ENCODE measurements around the gene PEAR1. TPM values are rescaled to one million over a fixed set of nuclear protein-coding genes. Genes with fewer than 3 reads are reported as not detected.

Gene PEAR1
- total and polyA plus RNA-seq, 2 of the 8 experiments (the other 6 are each of a cell fraction or from before 2014, with no cell fraction given): 0.63 to 0.71 TPM

GRCh38 chr1:156947127-156947526 is 53.6 kb downstream of the PEAR1 start:
- Histone ChIP-seq H4K91ac (replicated peaks; ENCODE audit: insufficient read length, low read length) (no peak overlapping the region), H3K23me2 (ENCODE audit: low read depth, low read length) (no peaks in the 10 kb centered on the region), H3K9ac (replicated peaks in 1 of 4; ENCODE audit: extremely low read depth in 1 of 4, low read depth in 3 of 4, low read length in 3 of 4) (no peak overlapping the region), H3K4me3 (ENCODE audit: extremely low read depth in 1 of 4, insufficient read depth in 2 of 4, low read depth in 3 of 4, low read length in 4 of 4) (no peak overlapping the region), H2BK5ac (ENCODE audit: low read depth, low read length) (no peak overlapping the region), H4K20me1 (replicated peaks in 1 of 2; ENCODE audit: control insufficient read depth in 1 of 2, insufficient read depth in 2 of 2, low read length in 2 of 2) (peaks cover 10 to 12% of the 10 kb centered on the region in 2 experiments), H2BK12ac (ENCODE audit: low read depth, low read length) (no peak overlapping the region), H3K4me2 (ENCODE audit: insufficient read depth in 1 of 2, low read depth in 2 of 2, low read length in 2 of 2) (no peak overlapping the region), H3K4ac (replicated peaks; ENCODE audit: insufficient read length, low read depth, low read length) (no peak overlapping the region), H3K56ac (replicated peaks; ENCODE audit: insufficient read length, low read depth, low read length) (no peak overlapping the region), H4K8ac (ENCODE audit: extremely low read depth, insufficient read depth, low read length) (no peak overlapping the region; the same call in 1 of the 2 replicates), H2BK15ac (ENCODE audit: low read length) (no peak overlapping the region), H3K9me3 (ENCODE audit: insufficient read depth in 2 of 2, low read depth in 1 of 2, low read length in 1 of 2) (no peaks in the 10 kb centered on the region), H3K18ac (ENCODE audit: extremely low read depth, low read length) (no peak overlapping the region), H3K27ac (ENCODE audit: low read depth, low read length) (no peak overlapping the region), H3K79me1 (ENCODE audit: low read depth, low read length) (peaks cover 2% of the 10 kb centered on the region), H3K14ac (ENCODE audit: insufficient read length) (no peak overlapping the region), H2BK120ac (replicated peaks; ENCODE audit: low read depth, low read length) (no peak overlapping the region), H2AK5ac (ENCODE audit: low read depth, low read length) (no peak overlapping the region), H2BK20ac (ENCODE audit: low read length) (no peak overlapping the region), H3K36me3 (ENCODE audit: control insufficient read depth in 2 of 4, insufficient read depth in 4 of 4, low read length in 3 of 4) (peaks cover 28 to 80% (median 49%) of the 10 kb centered on the region in 4 experiments), H3K79me2 (ENCODE audit: control insufficient read depth in 1 of 2, insufficient read depth in 2 of 2, low read length in 2 of 2) (no peaks in the 10 kb centered on the region), H3K23ac (ENCODE audit: insufficient read length) (no peak overlapping the region), H4K5ac (ENCODE audit: insufficient read length, low read depth, low read length) (no peak overlapping the region), H2AFZ (ENCODE audit: low read length) (no peak overlapping the region), H3K27me3 (replicated peaks in 1 of 4; ENCODE audit: control insufficient read depth in 3 of 4, extremely low read depth in 1 of 4, insufficient read depth in 3 of 4, low read length in 3 of 4) (no peaks in the 10 kb centered on the region), H3K4me1 (replicated peaks in 1 of 4; ENCODE audit: control insufficient read depth in 3 of 4, insufficient read depth in 4 of 4, low read length in 3 of 4) (no peaks in the 10 kb centered on the region)
- 97% methylated on average over 9 of the region's 9 CpGs; no CpG with 5 or more reads in 1 of the 2 experiments for WGBS, 2 experiments (ENCODE audit: extremely low coverage in 1 of 2, insufficient coverage in 1 of 2, insufficient read length in 1 of 2, insufficient replicate concordance in 2 of 2, low coverage in 1 of 2, low lambda C conversion rate in 2 of 2, missing lambda C conversion rate in 1 of 2)
- ChIA-PET POLR2A (ENCODE audit: partially characterized antibody) (interaction anchor here (1.2 kb wide), 1 partner anchor 14 kb away, joined by 3 read pairs; no protein-coding TSS in a partner anchor), CTCF (ENCODE audit: partially characterized antibody) (interaction anchor here (0.8 to 4.1 kb wide), 11 partner anchors 9 to 127 kb away, joined by 3 to 25 read pairs (median 4); no protein-coding TSS in a partner anchor)
- DNase-seq (ENCODE audit: low read depth in 1 of 2, low spot score in 2 of 2) (no peak), FAIRE-seq (no peak)
- no peak for TF ChIP-seq RFX5 (IDR thresholded peaks at IDR 0.05; ENCODE audit: borderline replicate concordance, low read depth, low read length)
- TF ChIP-seq KDM5A (IDR thresholded peaks at IDR 0.05; ENCODE audit: low read length): no peak
- TF ChIP-seq PHF8 (conservative IDR thresholded peaks at IDR 0.05; ENCODE audit: low read depth, low read length): no peak
- TF ChIP-seq ZNF274 (IDR thresholded peaks at IDR 0.05; ENCODE audit: borderline replicate concordance, extremely low read depth, low read length): no peak
- TF ChIP-seq CTBP2 (IDR thresholded peaks at IDR 0.05; ENCODE audit: borderline replicate concordance, insufficient read depth, insufficient read length, low read length): no peak
- no peak for TF ChIP-seq RXRA (IDR thresholded peaks at IDR 0.05; ENCODE audit: insufficient read depth, low read depth, low read length)
- TF ChIP-seq HDAC2 (IDR thresholded peaks at IDR 0.05; ENCODE audit: borderline replicate concordance in 1 of 2, low read depth in 2 of 2, low read length in 2 of 2): no peak
- TF ChIP-seq CHD1 (IDR thresholded peaks at IDR 0.05; ENCODE audit: low read depth, low read length): no peak
- TF ChIP-seq KDM1A (IDR thresholded peaks at IDR 0.05; ENCODE audit: borderline replicate concordance, low read length): no peak
- TF ChIP-seq NANOG (IDR thresholded peaks at IDR 0.05; ENCODE audit: insufficient read depth, low read depth, low read length, poor library complexity, severe bottlenecking): no peak
- no peak for TF ChIP-seq TCF12 (IDR thresholded peaks at IDR 0.05; ENCODE audit: low read depth, low read length)
- no peak for TF ChIP-seq BACH1 (IDR thresholded peaks at IDR 0.05; ENCODE audit: low read length)
- TF ChIP-seq CBX8 (IDR thresholded peaks at IDR 0.05; ENCODE audit: borderline replicate concordance, low read depth, low read length): no peak
